ENCODE measurements around the gene GNG2. TPM values are rescaled to one million over a fixed set of nuclear protein-coding genes. Genes with fewer than 3 reads are reported as not detected.

The GNG2 gene
- total RNA-seq, 4 donors from 2014 or later: 7.5 to 32.8 (median 14.2) TPM

- WGBS, 2 donors (ENCODE audit: low coverage in 1 of 2): 22 to 32% methylated on average over 4 of the region's 4 CpGs
- H3K4me1 ChIP-seq: peaks cover 0 to 9% (median 2%) of the 10 kb centered on the region in 4 donors
- H3K36me3 ChIP-seq: no peaks in the 10 kb centered on the region
- intact Hi-C loops (cut with DNase I; ENCODE audit: low total_unique reads): no loop called here
- H3K9me3 ChIP-seq: peaks cover 0 to 5% of the 10 kb centered on the region in 2 donors
- no peaks in the 10 kb centered on the region for H3K27me3 ChIP-seq
- in situ Hi-C loops (cut with MboI; ENCODE audit: low pct_ligation_motif_present in 1 of 4, low pct_unique_long_range_greater_than_20kb in 1 of 4, low sequenced_read_pairs in 3 of 4): loop anchor here (25.0 kb wide), 3 partner anchors 151 to 676 kb away; partner anchors contain the start of gene FRMD6 (in 1 of the 4)
- peak overlapping the region in 2 of 4 donors; percentile 15 to 20 for H3K27ac ChIP-seq
- peak overlapping the region in 1 of 4 donors; percentile 17 for H3K4me3 ChIP-seq
- TF ChIP-seq EP300 (IDR thresholded peaks at IDR 0.05; ENCODE audit: low read depth): no peak
- no peak for TF ChIP-seq POLR2A (IDR thresholded peaks at IDR 0.05)
- TF ChIP-seq POLR2AphosphoS5 (IDR thresholded peaks at IDR 0.05): no peak
- TF ChIP-seq, protein P1, sequence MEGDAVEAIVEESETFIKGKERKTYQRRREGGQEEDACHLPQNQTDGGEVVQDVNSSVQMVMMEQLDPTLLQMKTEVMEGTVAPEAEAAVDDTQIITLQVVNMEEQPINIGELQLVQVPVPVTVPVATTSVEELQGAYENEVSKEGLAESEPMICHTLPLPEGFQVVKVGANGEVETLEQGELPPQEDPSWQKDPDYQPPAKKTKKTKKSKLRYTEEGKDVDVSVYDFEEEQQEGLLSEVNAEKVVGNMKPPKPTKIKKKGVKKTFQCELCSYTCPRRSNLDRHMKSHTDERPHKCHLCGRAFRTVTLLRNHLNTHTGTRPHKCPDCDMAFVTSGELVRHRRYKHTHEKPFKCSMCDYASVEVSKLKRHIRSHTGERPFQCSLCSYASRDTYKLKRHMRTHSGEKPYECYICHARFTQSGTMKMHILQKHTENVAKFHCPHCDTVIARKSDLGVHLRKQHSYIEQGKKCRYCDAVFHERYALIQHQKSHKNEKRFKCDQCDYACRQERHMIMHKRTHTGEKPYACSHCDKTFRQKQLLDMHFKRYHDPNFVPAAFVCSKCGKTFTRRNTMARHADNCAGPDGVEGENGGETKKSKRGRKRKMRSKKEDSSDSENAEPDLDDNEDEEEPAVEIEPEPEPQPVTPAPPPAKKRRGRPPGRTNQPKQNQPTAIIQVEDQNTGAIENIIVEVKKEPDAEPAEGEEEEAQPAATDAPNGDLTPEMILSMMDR (IDR thresholded peaks at IDR 0.05): no peak
- DNase-seq: no peak
Observed at GRCh38 chr14:51963286-51963685, 102.9 kb downstream of the GNG2 start.

DNA sequence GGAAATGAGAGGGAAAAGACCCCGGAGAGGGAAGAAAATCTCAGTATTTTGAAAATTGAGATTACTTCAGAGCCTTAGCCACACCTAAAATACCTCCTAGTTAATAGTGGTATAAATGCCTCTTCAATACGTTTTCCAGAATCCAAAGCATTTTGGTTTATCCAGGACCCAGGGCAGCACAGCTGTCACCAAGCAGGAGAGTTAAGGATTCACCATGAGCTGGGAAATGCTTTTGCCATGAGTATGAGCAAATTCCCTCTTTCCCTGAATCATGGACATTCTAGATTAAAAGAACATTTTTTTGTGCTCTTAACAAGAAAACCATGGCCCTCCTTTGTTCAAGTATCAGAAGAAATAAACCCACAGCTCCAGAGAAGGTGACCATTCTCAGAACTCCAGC, 107.1 kb downstream of the GNG2 start:
- Histone ChIP-seq H3K27me3 (no peaks in the 10 kb centered on the region), H3K27ac (no peak overlapping the region), H3K9me3 (no peaks in the 10 kb centered on the region), H3K4me3 (no peak overlapping the region), H3K36me3 (no peaks in the 10 kb centered on the region), H3K4me1 (peaks cover 0 to 6% (median 0%) of the 10 kb centered on the region in 4 donors)
- in situ Hi-C loops (cut with MboI; ENCODE audit: low pct_ligation_motif_present in 1 of 4, low pct_unique_long_range_greater_than_20kb in 1 of 4, low sequenced_read_pairs in 3 of 4) (loop anchor here (25.0 kb wide), 3 partner anchors 155 to 680 kb away; partner anchors contain the start of gene FRMD6 (in 1 of the 4)), intact Hi-C loops (cut with DNase I; ENCODE audit: low total_unique reads) (no loop called here)
- DNase-seq: no peak
- 79 to 92% methylated on average over 2 of the region's 2 CpGs for WGBS, 2 donors (ENCODE audit: low coverage in 1 of 2)
- no peak for TF ChIP-seq POLR2A (IDR thresholded peaks at IDR 0.05)
- TF ChIP-seq EP300 (IDR thresholded peaks at IDR 0.05; ENCODE audit: low read depth): no peak
- no peak for TF ChIP-seq POLR2AphosphoS5 (IDR thresholded peaks at IDR 0.05)

- no peaks in the 10 kb centered on the region for H3K4me1 ChIP-seq
- 45 to 63% methylated on average over 1 to 6 of the region's 6 CpGs for WGBS, 2 donors (ENCODE audit: low coverage in 1 of 2)
- in situ Hi-C loops (cut with MboI; ENCODE audit: low pct_ligation_motif_present in 1 of 4, low pct_unique_long_range_greater_than_20kb in 1 of 4, low sequenced_read_pairs in 3 of 4): loop anchor here (25.0 kb wide), 3 partner anchors 158 to 683 kb away; partner anchors contain the start of gene FRMD6 (in 1 of the 4)
- no peaks in the 10 kb centered on the region for H3K27me3 ChIP-seq
- intact Hi-C loops (cut with DNase I; ENCODE audit: low total_unique reads): no loop called here
- no peak for TF ChIP-seq EP300 (IDR thresholded peaks at IDR 0.05; ENCODE audit: low read depth)
- no peak overlapping the region for H3K4me3 ChIP-seq
- H3K36me3 ChIP-seq: no peaks in the 10 kb centered on the region
- no peaks in the 10 kb centered on the region for H3K9me3 ChIP-seq
- no peak overlapping the region for H3K27ac ChIP-seq
- DNase-seq: no peak
Observed at GRCh38 chr14:51969852-51970540, 109.6 kb downstream of the GNG2 start.

DNA sequence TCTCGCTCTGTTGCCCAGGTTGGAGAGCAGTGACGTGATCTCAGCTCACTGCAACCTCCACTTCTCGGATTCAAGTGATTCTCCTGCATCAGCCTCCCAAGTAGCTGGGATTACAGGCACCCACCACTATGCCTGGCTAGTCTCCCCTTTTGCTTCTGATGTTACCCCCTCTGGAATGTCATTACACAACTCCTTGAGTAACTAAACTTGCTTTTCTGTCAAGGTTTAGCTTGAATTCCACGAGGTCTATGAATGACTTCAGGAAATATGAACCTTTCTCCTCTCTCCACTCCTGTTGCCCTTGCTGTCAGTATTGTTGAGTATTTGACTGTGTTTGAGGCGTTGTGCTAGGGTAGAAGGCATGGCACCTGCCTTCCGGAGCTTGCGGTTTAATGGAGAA, 112.2 kb downstream of the GNG2 start:
- in situ Hi-C loops (cut with MboI; ENCODE audit: low pct_ligation_motif_present in 1 of 4, low pct_unique_long_range_greater_than_20kb in 1 of 4, low sequenced_read_pairs in 3 of 4): loop anchor here (25.0 kb wide), 3 partner anchors 160 to 685 kb away; partner anchors contain the start of gene FRMD6 (in 1 of the 4)

GRCh38 chr14:51977075-51977474, 116.7 kb downstream of the GNG2 start:
- H3K9me3 ChIP-seq: no peaks in the 10 kb centered on the region
- no peak overlapping the region for H3K4me3 ChIP-seq
- intact Hi-C loops (cut with DNase I; ENCODE audit: low total_unique reads) (no loop called here), in situ Hi-C loops (cut with MboI; ENCODE audit: low pct_ligation_motif_present in 1 of 4, low pct_unique_long_range_greater_than_20kb in 1 of 4, low sequenced_read_pairs in 3 of 4) (loop anchor here (25.0 kb wide), 3 partner anchors 190 to 690 kb away; partner anchors contain the start of gene PTGDR (in 1 of the 4))
- DNase-seq: no peak
- peaks cover 0 to 8% (median 5%) of the 10 kb centered on the region in 4 donors for H3K4me1 ChIP-seq
- 90 to 93% methylated on average over 4 to 5 of the region's 5 CpGs for WGBS, 2 donors (ENCODE audit: low coverage in 1 of 2)
- no peak overlapping the region for H3K27ac ChIP-seq
- H3K27me3 ChIP-seq: no peaks in the 10 kb centered on the region
- TF ChIP-seq, protein P1 (IDR thresholded peaks at IDR 0.05): no peak
- TF ChIP-seq POLR2A (IDR thresholded peaks at IDR 0.05): no peak
- TF ChIP-seq POLR2AphosphoS5 (IDR thresholded peaks at IDR 0.05): no peak
- TF ChIP-seq EP300 (IDR thresholded peaks at IDR 0.05; ENCODE audit: low read depth): no peak
- H3K36me3 ChIP-seq: no peaks in the 10 kb centered on the region

More for the DNA sequence above, 112.2 kb downstream of the GNG2 start:
- no peak overlapping the region for H3K27ac ChIP-seq
- no peaks in the 10 kb centered on the region for H3K36me3 ChIP-seq
- 88 to 90% methylated on average over 7 of the region's 7 CpGs for WGBS, 2 donors (ENCODE audit: low coverage in 1 of 2)
- intact Hi-C loops (cut with DNase I; ENCODE audit: low total_unique reads): no loop called here
- H3K4me1 ChIP-seq: no peaks in the 10 kb centered on the region
- H3K9me3 ChIP-seq: no peaks in the 10 kb centered on the region
- TF ChIP-seq, protein P1 (IDR thresholded peaks at IDR 0.05): no peak
- TF ChIP-seq POLR2A (IDR thresholded peaks at IDR 0.05) (no peak), POLR2AphosphoS5 (IDR thresholded peaks at IDR 0.05) (no peak), EP300 (IDR thresholded peaks at IDR 0.05; ENCODE audit: low read depth) (no peak)
- H3K4me3 ChIP-seq: no peak overlapping the region
- H3K27me3 ChIP-seq: no peaks in the 10 kb centered on the region
- DNase-seq: no peak

Measured in transverse colon (tissue), 4 donors.